ENCODE results near the gene ADI1.

The ADI1 gene

GRCh38 chr2:3504741-3505140 lies 14.6 kb downstream of the ADI1 start:
- no peaks in the 10 kb centered on the region for H3K9me3 ChIP-seq (ENCODE audit: insufficient read depth, low read length)
- H3K9ac ChIP-seq (ENCODE audit: low read length) = no peak overlapping the region
- H3K4me1 ChIP-seq (ENCODE audit: low read length) = no peaks in the 10 kb centered on the region
- H3K4me2 ChIP-seq (ENCODE audit: low read length) = no peak overlapping the region
- peaks cover 38% of the 10 kb centered on the region for H3K36me3 ChIP-seq (replicated peaks; ENCODE audit: low read depth, low read length)
- no peaks in the 10 kb centered on the region for H3K27me3 ChIP-seq (ENCODE audit: low read depth, low read length)
- no peak overlapping the region for H2AFZ ChIP-seq (ENCODE audit: low read depth, low read length)
- TF ChIP-seq, protein P1, sequence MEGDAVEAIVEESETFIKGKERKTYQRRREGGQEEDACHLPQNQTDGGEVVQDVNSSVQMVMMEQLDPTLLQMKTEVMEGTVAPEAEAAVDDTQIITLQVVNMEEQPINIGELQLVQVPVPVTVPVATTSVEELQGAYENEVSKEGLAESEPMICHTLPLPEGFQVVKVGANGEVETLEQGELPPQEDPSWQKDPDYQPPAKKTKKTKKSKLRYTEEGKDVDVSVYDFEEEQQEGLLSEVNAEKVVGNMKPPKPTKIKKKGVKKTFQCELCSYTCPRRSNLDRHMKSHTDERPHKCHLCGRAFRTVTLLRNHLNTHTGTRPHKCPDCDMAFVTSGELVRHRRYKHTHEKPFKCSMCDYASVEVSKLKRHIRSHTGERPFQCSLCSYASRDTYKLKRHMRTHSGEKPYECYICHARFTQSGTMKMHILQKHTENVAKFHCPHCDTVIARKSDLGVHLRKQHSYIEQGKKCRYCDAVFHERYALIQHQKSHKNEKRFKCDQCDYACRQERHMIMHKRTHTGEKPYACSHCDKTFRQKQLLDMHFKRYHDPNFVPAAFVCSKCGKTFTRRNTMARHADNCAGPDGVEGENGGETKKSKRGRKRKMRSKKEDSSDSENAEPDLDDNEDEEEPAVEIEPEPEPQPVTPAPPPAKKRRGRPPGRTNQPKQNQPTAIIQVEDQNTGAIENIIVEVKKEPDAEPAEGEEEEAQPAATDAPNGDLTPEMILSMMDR (IDR thresholded peaks at IDR 0.05; ENCODE audit: low read depth, low read length) = no peak
- no peak for TF ChIP-seq EZH2phosphoT487 (IDR thresholded peaks at IDR 0.05; ENCODE audit: low read depth)
- peaks cover 4% of the 10 kb centered on the region; the same call in 1 of the 2 replicates for H4K20me1 ChIP-seq (ENCODE audit: insufficient read depth, low read length)
- peaks cover 42% of the 10 kb centered on the region for H3K79me2 ChIP-seq (ENCODE audit: low read length)
- H3K27ac ChIP-seq (ENCODE audit: low read length) = no peak overlapping the region
- H3K4me3 ChIP-seq (ENCODE audit: low read length) = no peak overlapping the region

DNA sequence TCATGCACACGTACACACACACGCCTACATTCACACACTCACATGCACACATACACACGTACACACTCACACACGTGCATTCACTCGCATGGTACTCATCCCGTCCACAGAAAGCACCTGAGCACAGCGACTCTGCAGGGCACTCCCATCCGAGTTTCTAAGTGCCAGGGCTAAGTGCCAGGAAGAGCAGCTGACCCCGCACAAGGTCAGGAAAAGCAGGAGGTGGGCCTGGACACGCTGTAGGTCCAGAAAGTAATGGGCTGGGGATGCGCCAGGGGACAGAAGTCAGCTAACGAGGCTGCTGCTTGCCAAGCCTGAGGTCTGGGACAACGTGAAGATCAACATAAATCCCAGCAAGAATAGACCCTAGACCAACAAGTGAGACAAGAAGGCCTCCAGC lies 15.8 kb downstream of the ADI1 start:
- Histone ChIP-seq H3K27ac (ENCODE audit: low read length) (no peak overlapping the region), H3K79me2 (ENCODE audit: low read length) (peaks cover 39% of the 10 kb centered on the region), H3K4me1 (ENCODE audit: low read length) (no peaks in the 10 kb centered on the region), H2AFZ (ENCODE audit: low read depth, low read length) (no peak overlapping the region), H3K27me3 (ENCODE audit: low read depth, low read length) (no peaks in the 10 kb centered on the region), H3K36me3 (replicated peaks; ENCODE audit: low read depth, low read length) (peaks cover 41% of the 10 kb centered on the region), H3K9ac (ENCODE audit: low read length) (no peak overlapping the region), H3K4me2 (ENCODE audit: low read length) (no peak overlapping the region), H3K9me3 (ENCODE audit: insufficient read depth, low read length) (no peaks in the 10 kb centered on the region), H3K4me3 (ENCODE audit: low read length) (no peak overlapping the region), H4K20me1 (ENCODE audit: insufficient read depth, low read length) (peaks cover 4% of the 10 kb centered on the region; the same call in 1 of the 2 replicates)
- TF ChIP-seq, protein P1 (IDR thresholded peaks at IDR 0.05; ENCODE audit: low read depth, low read length) = no peak
- TF ChIP-seq EZH2phosphoT487 (IDR thresholded peaks at IDR 0.05; ENCODE audit: low read depth) = no peak

GRCh38 chr2:3503046-3503445 lies 16.3 kb downstream of the ADI1 start:
- TF ChIP-seq EZH2phosphoT487 (IDR thresholded peaks at IDR 0.05; ENCODE audit: low read depth) = no peak
- TF ChIP-seq, protein P1 (IDR thresholded peaks at IDR 0.05; ENCODE audit: low read depth, low read length) = no peak
- no peak overlapping the region for H3K9ac ChIP-seq (ENCODE audit: low read length)
- no peak overlapping the region for H2AFZ ChIP-seq (ENCODE audit: low read depth, low read length)
- H3K79me2 ChIP-seq (ENCODE audit: low read length) = peaks cover 37% of the 10 kb centered on the region
- no peaks in the 10 kb centered on the region for H3K4me1 ChIP-seq (ENCODE audit: low read length)
- H3K9me3 ChIP-seq (ENCODE audit: insufficient read depth, low read length) = no peaks in the 10 kb centered on the region
- no peak overlapping the region for H3K4me3 ChIP-seq (ENCODE audit: low read length)
- no peak overlapping the region for H3K4me2 ChIP-seq (ENCODE audit: low read length)
- H3K27me3 ChIP-seq (ENCODE audit: low read depth, low read length) = no peaks in the 10 kb centered on the region
- no peak overlapping the region for H3K27ac ChIP-seq (ENCODE audit: low read length)
- peaks cover 41% of the 10 kb centered on the region for H3K36me3 ChIP-seq (replicated peaks; ENCODE audit: low read depth, low read length)
- H4K20me1 ChIP-seq (ENCODE audit: insufficient read depth, low read length) = peaks cover 4% of the 10 kb centered on the region; the same call in 1 of the 2 replicates

GRCh38 chr2:3500326-3500899 lies 18.9 kb downstream of the ADI1 start:
- H3K27ac ChIP-seq (ENCODE audit: low read length) = no peak overlapping the region
- no peak overlapping the region for H3K9ac ChIP-seq (ENCODE audit: low read length)
- H4K20me1 ChIP-seq (ENCODE audit: insufficient read depth, low read length) = peaks cover 4% of the 10 kb centered on the region; the same call in 1 of the 2 replicates
- peaks cover 29% of the 10 kb centered on the region for H3K79me2 ChIP-seq (ENCODE audit: low read length)
- no peak overlapping the region for H3K4me2 ChIP-seq (ENCODE audit: low read length)
- no peaks in the 10 kb centered on the region for H3K9me3 ChIP-seq (ENCODE audit: insufficient read depth, low read length)
- TF ChIP-seq EZH2phosphoT487 (IDR thresholded peaks at IDR 0.05; ENCODE audit: low read depth) = no peak
- TF ChIP-seq, protein P1 (IDR thresholded peaks at IDR 0.05; ENCODE audit: low read depth, low read length) = no peak
- no peak overlapping the region for H2AFZ ChIP-seq (ENCODE audit: low read depth, low read length)
- H3K4me3 ChIP-seq (ENCODE audit: low read length) = no peak overlapping the region
- H3K36me3 ChIP-seq (replicated peaks; ENCODE audit: low read depth, low read length) = peaks cover 51% of the 10 kb centered on the region
- no peaks in the 10 kb centered on the region for H3K4me1 ChIP-seq (ENCODE audit: low read length)
- no peaks in the 10 kb centered on the region for H3K27me3 ChIP-seq (ENCODE audit: low read depth, low read length)
